Mesothelial cell of epicardium (in vitro differentiated cells): ENCODE results near the gene CCL15. TPM values are rescaled to one million over a fixed set of nuclear protein-coding genes. Genes with fewer than 3 reads are reported as not detected.

Experiments
- DNase-seq, 2 experiments: peaks; one replicate each; pipeline ENCODE4 v3.0.0; 2021; ENCODE audit warnings: low spot score in 2 of 2; ENCODE audit not compliant: unreplicated experiment in 2 of 2
- H3K27ac Mint-ChIP-seq: 2 replicates; pipeline ENCODE4 v1.8.0; 2021; ENCODE audit warnings: mixed read lengths
- H3K27me3 Mint-ChIP-seq: 2 replicates; pipeline ENCODE4 v1.8.0; 2021; ENCODE audit warnings: low read depth, mixed read lengths
- H3K36me3 Mint-ChIP-seq: 2 replicates; pipeline ENCODE4 v1.8.0; 2021; ENCODE audit warnings: mixed read lengths
- H3K4me1 Mint-ChIP-seq: 2 replicates; pipeline ENCODE4 v1.8.0; 2021; ENCODE audit warnings: mixed read lengths
- H3K4me3 Mint-ChIP-seq: 2 replicates; pipeline ENCODE4 v1.8.0; 2021; ENCODE audit warnings: mild to moderate bottlenecking, moderate library complexity, mixed read lengths
- H3K9me3 Mint-ChIP-seq: 2 replicates; pipeline ENCODE4 v1.8.0; 2021; ENCODE audit warnings: mixed read lengths
- total RNA-seq: library from RNA; stranded (reverse); gene quantifications from 3 replicates; pipeline ENCODE4 v1.2.1, GENCODE V29; 2021
- TF ChIP-seq, protein P1 (sequence below): fragments of 200-600 bp; sonication (generic); IDR thresholded peaks from one replicate; pipeline ENCODE4 v1.5.0; 2021; ENCODE audit warnings: antibody characterized with exemption; ENCODE audit not compliant: unreplicated experiment

The CCL15 gene
- total RNA-seq, 1 donor from 2014 or later: not detected

DNA sequence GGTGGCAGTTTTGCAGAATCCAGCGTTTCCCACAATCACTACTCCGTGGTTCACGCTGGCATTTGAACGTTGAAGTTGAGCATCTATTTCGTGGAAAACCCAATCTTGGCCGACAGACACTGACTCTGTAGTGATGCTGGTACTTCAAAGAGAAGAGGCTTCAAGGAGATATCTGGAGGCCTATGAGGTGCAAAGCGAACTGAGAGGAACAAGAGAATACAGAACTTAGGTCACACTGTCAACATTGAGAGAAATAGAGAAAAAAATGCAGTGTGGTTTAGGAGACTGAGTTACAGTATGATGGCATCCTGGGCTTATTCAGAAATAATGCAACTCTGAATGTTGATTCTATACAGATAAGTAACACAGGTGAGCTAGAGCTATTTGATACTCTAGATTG, 36.1 kb downstream of the CCL15 start:
- H3K4me3 Mint-ChIP-seq: no peak overlapping the region
- H3K27me3 Mint-ChIP-seq: peaks cover 29% of the 10 kb centered on the region
- H3K4me1 Mint-ChIP-seq: no peaks in the 10 kb centered on the region
- H3K27ac Mint-ChIP-seq: no peak overlapping the region
- DNase-seq: peak in 1 of 2 experiments; percentile 13
- no peaks in the 10 kb centered on the region for H3K9me3 Mint-ChIP-seq
- no peaks in the 10 kb centered on the region for H3K36me3 Mint-ChIP-seq
- TF ChIP-seq, protein P1, sequence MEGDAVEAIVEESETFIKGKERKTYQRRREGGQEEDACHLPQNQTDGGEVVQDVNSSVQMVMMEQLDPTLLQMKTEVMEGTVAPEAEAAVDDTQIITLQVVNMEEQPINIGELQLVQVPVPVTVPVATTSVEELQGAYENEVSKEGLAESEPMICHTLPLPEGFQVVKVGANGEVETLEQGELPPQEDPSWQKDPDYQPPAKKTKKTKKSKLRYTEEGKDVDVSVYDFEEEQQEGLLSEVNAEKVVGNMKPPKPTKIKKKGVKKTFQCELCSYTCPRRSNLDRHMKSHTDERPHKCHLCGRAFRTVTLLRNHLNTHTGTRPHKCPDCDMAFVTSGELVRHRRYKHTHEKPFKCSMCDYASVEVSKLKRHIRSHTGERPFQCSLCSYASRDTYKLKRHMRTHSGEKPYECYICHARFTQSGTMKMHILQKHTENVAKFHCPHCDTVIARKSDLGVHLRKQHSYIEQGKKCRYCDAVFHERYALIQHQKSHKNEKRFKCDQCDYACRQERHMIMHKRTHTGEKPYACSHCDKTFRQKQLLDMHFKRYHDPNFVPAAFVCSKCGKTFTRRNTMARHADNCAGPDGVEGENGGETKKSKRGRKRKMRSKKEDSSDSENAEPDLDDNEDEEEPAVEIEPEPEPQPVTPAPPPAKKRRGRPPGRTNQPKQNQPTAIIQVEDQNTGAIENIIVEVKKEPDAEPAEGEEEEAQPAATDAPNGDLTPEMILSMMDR: no peak

DNA sequence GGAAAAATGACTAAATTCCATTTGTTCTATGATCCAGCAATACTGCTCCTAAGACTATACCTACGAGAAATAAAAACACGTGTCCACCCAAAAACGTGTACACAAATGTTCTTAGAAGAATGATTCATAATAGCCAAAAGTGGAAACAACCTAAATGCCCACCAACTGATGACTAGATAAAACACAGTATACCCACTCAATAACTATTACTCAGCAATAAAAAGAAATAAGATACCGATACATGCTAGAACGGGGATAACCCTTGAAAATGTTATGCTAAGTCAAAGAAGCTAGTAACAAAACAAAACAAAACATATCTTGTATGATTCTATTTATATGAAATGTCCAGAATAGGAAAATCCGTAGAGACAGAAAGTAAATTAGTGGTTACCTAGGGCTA, 37.7 kb downstream of the CCL15 start:
- no peaks in the 10 kb centered on the region for H3K36me3 Mint-ChIP-seq
- H3K9me3 Mint-ChIP-seq: no peaks in the 10 kb centered on the region
- no peak overlapping the region for H3K4me3 Mint-ChIP-seq
- peaks cover 30% of the 10 kb centered on the region for H3K27me3 Mint-ChIP-seq
- TF ChIP-seq, protein P1: no peak
- H3K4me1 Mint-ChIP-seq: no peaks in the 10 kb centered on the region
- DNase-seq: no peak
- no peak overlapping the region for H3K27ac Mint-ChIP-seq

DNA sequence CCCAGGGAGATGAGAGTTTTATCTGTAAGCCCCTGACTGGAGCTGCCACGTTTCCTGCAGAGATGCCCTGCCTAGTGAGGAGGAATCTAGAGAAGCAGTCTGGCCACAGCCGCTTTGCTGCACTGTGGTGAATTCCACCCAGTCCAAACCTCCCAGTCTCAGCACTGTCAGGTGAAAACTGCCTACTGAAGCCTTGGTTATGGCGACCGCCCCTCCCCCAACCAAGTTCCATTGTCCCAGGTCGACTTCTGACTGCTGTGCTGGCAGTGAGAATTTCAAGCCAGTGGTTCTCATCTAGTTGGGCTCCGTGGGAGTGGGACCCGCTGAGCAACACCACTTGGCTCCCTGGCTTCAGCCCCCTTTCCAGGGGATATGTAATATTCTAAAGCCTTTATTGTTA, 47.6 kb downstream of the CCL15 start:
- TF ChIP-seq, protein P1: no peak
- no peaks in the 10 kb centered on the region for H3K9me3 Mint-ChIP-seq
- peaks cover 33% of the 10 kb centered on the region for H3K27me3 Mint-ChIP-seq
- DNase-seq: no peak
- no peaks in the 10 kb centered on the region for H3K4me1 Mint-ChIP-seq
- H3K36me3 Mint-ChIP-seq: no peaks in the 10 kb centered on the region
- no peak overlapping the region for H3K27ac Mint-ChIP-seq
- no peak overlapping the region for H3K4me3 Mint-ChIP-seq

DNA sequence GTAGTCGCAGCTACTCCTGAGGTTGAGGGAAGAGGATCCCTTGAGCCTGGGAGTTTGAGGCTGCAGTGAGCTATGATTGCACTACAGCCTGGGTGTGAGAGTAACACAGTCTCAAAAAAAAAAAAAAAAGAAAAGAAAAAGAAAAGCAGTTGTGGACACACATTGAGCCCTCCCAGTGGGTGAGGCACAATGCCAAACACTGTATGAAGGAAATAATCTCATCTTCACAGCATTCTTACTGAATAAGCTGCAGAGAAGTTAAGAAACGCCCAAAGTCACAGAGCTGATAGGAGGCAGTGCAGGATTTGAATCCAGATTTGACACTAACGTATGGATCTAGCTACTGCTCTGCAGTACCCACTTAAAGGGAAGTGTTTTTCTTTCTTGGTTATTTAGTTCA, 52.0 kb downstream of the CCL15 start:
- Mint-ChIP-seq H3K9me3 (no peaks in the 10 kb centered on the region), H3K27ac (no peak overlapping the region), H3K36me3 (no peaks in the 10 kb centered on the region), H3K27me3 (peaks cover 13% of the 10 kb centered on the region), H3K4me3 (no peak overlapping the region), H3K4me1 (no peaks in the 10 kb centered on the region)
- TF ChIP-seq, protein P1: no peak
- DNase-seq: no peak

DNA sequence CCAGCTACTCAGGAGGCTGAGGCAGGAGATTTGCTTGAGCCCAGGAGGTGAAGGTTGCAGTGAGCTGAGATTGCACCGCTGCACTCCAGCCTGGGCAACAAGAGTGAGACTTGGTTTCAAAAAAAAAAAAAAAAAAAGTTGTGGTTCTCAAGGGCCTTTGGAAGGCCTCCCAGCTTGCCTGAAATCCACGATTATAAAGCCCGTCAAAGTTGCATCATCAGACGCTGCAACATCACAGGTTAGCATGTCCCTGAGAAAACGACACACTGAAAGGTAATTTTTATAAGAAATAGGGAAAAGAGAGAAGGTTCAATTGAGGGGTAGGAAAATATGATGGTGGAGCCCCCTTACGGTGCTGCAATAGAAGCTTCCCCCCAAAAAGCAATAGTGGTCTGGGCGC, 53.3 kb downstream of the CCL15 start:
- no peak overlapping the region for H3K27ac Mint-ChIP-seq
- no peak for DNase-seq
- peaks cover 1% of the 10 kb centered on the region for H3K27me3 Mint-ChIP-seq
- TF ChIP-seq, protein P1: no peak
- H3K36me3 Mint-ChIP-seq: no peaks in the 10 kb centered on the region
- no peak overlapping the region for H3K4me3 Mint-ChIP-seq
- no peaks in the 10 kb centered on the region for H3K9me3 Mint-ChIP-seq
- peaks cover 5% of the 10 kb centered on the region for H3K4me1 Mint-ChIP-seq

Other genes with a start within 250 kb of the CCL15 start
- gene GAS2L2, start 248.3 kb downstream of the CCL15 start, total RNA-seq: 0.09 to 0.20 TPM (median 0.11 TPM) in 3 replicates
- gene C17orf50, start 240.7 kb downstream of the CCL15 start, total RNA-seq: not detected in 3 replicates
- gene MMP28, start 205.9 kb downstream of the CCL15 start, total RNA-seq: 0.34 to 0.86 TPM in 2 of 3 replicates, not detected in the other
- gene TAF15, start 192.1 kb downstream of the CCL15 start, total RNA-seq: 218 to 235 TPM (median 225 TPM) in 3 replicates
- gene HEATR9, start 132.7 kb downstream of the CCL15 start, total RNA-seq: not detected in 3 replicates
- gene CCL5, start 121.2 kb downstream of the CCL15 start, total RNA-seq: not detected in 3 replicates
- 2.1 to 3.5 TPM (median 3.4 TPM) in 3 replicates for gene RDM1, start 70.8 kb downstream of the CCL15 start, total RNA-seq
- gene LYZL6, start 57.8 kb downstream of the CCL15 start, total RNA-seq: not detected in 3 replicates
- gene CCL16, start 20.1 kb downstream of the CCL15 start, total RNA-seq: not detected in 3 replicates
- gene CCL14, start 14.8 kb downstream of the CCL15 start, total RNA-seq: not detected in 3 replicates
- not detected in 3 replicates for gene CCL23, start 16.4 kb upstream of the CCL15 start, total RNA-seq
- not detected in 3 replicates for gene CCL18, start 62.7 kb upstream of the CCL15 start, total RNA-seq
- gene CCL3, start 88.6 kb upstream of the CCL15 start, total RNA-seq: not detected in 3 replicates
- not detected in 3 replicates for gene CCL4, start 102.3 kb upstream of the CCL15 start, total RNA-seq
- gene TBC1D3B, start 175.1 kb upstream of the CCL15 start, total RNA-seq: 27.9 to 28.4 TPM (median 28.2 TPM) in 3 replicates
- gene CCL3L1, start 195.2 kb upstream of the CCL15 start, total RNA-seq: not detected in 3 replicates
- not detected in 3 replicates for gene CCL4L2, start 209.5 kb upstream of the CCL15 start, total RNA-seq